Measurements from ENCODE around the gene C11orf21. TPM values are rescaled to one million over a fixed set of nuclear protein-coding genes. Genes with fewer than 3 reads are reported as not detected.

Gene C11orf21
- polyA plus RNA-seq, 1 donor (not counting 4 experiments of a cell fraction or from before 2014, with no cell fraction given): not detected

DNA sequence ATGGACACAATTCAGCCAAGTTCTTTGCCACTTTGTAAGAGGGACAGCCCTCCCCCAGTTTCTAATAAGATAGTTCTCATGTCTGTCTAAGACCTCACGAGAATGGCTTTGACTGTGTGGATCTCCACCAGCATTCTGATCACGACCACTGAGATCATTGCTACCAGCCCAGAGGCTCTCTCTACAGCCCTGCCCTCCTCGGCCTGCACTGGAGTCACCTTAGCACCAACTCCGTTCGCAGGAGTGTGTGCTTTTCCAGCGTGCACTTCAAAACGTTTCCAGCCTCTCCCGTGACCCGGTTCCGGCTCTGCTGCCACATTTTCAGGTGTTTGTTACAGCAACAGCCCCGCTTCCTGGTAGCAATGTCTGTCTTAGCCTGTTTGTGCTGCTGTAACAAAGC lies 26.3 kb upstream of the C11orf21 start:
- Histone ChIP-seq H3K9ac (ENCODE audit: control insufficient read depth, extremely low read depth, insufficient read depth, low read length) (no peak overlapping the region), H2AFZ (ENCODE audit: control insufficient read depth, low read length) (no peak overlapping the region), H3K4me1 (ENCODE audit: control insufficient read depth, extremely low read depth, insufficient read depth, low read length) (peaks cover 4% of the 10 kb centered on the region), H3K36me3 (ENCODE audit: control insufficient read depth in 2 of 2, extremely low read depth in 1 of 2, insufficient read depth in 2 of 2, low read length in 2 of 2) (no peaks in the 10 kb centered on the region), H3K27ac (ENCODE audit: control insufficient read depth, insufficient read depth, low read length) (no peak overlapping the region), H3K4me2 (ENCODE audit: control insufficient read depth, extremely low read depth, insufficient read depth, low read depth, low read length) (no peak overlapping the region), H4K20me1 (ENCODE audit: control insufficient read depth, extremely low read depth, insufficient read depth, low read length) (no peaks in the 10 kb centered on the region), H3K9me1 (ENCODE audit: control insufficient read depth, extremely low read depth, insufficient read depth, low read length) (no peaks in the 10 kb centered on the region), H3K79me2 (ENCODE audit: control insufficient read depth, insufficient read depth, low read length) (no peaks in the 10 kb centered on the region), H3K27me3 (ENCODE audit: control insufficient read depth, extremely low read depth, insufficient read depth, low read length) (no peaks in the 10 kb centered on the region), H3K9me3 (ENCODE audit: control insufficient read depth, low read depth, low read length) (peaks cover 4% of the 10 kb centered on the region), H3K4me3 (ENCODE audit: control insufficient read depth in 2 of 3, extremely low read depth in 1 of 3, insufficient read depth in 2 of 3, low read depth in 1 of 3, low read length in 3 of 3) (no peak overlapping the region)
- dilution Hi-C loops (cut with MboI; ENCODE audit: extremely low pct_ligation_motif_present, low sequenced_read_pairs): no loop called here
- no peak for FAIRE-seq
- DNase-seq (ENCODE audit: low read depth, low spot score): no peak
- TF ChIP-seq EZH2 (IDR thresholded peaks at IDR 0.05; ENCODE audit: low read length): no peak
- TF ChIP-seq, protein P1, sequence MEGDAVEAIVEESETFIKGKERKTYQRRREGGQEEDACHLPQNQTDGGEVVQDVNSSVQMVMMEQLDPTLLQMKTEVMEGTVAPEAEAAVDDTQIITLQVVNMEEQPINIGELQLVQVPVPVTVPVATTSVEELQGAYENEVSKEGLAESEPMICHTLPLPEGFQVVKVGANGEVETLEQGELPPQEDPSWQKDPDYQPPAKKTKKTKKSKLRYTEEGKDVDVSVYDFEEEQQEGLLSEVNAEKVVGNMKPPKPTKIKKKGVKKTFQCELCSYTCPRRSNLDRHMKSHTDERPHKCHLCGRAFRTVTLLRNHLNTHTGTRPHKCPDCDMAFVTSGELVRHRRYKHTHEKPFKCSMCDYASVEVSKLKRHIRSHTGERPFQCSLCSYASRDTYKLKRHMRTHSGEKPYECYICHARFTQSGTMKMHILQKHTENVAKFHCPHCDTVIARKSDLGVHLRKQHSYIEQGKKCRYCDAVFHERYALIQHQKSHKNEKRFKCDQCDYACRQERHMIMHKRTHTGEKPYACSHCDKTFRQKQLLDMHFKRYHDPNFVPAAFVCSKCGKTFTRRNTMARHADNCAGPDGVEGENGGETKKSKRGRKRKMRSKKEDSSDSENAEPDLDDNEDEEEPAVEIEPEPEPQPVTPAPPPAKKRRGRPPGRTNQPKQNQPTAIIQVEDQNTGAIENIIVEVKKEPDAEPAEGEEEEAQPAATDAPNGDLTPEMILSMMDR (optimal IDR thresholded peaks at IDR 0.05 in 1 of 3, IDR thresholded peaks at IDR 0.05 in 1 of 3, conservative IDR thresholded peaks at IDR 0.05 in 1 of 3; ENCODE audit: extremely low read depth in 1 of 3, insufficient read depth in 2 of 3, low read length in 3 of 3): no peak

DNA sequence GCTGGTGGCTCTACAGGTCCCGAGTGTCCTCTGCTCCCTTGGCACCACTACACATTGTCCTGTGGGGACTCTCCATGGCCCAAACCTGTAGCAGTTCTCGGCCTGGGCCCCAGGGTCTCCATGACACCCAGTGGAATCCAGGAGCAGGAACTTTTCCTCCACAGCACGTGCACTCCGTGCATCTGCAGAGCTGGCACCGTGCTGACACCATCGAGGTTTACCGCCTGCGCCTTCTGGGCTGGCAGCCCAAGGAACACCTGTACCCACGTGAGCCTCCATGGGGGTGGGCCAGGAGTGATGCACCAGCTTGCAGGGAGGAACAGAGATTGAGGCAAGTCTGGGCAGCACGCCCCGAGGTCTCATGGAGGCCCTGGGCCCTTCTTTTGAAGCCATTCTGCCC lies 25.3 kb upstream of the C11orf21 start:
- Histone ChIP-seq H3K9ac (ENCODE audit: control insufficient read depth, extremely low read depth, insufficient read depth, low read length) (no peak overlapping the region), H3K36me3 (ENCODE audit: control insufficient read depth in 2 of 2, extremely low read depth in 1 of 2, insufficient read depth in 2 of 2, low read length in 2 of 2) (no peaks in the 10 kb centered on the region), H3K4me3 (ENCODE audit: control insufficient read depth in 2 of 3, extremely low read depth in 1 of 3, insufficient read depth in 2 of 3, low read depth in 1 of 3, low read length in 3 of 3) (no peak overlapping the region), H2AFZ (ENCODE audit: control insufficient read depth, low read length) (no peak overlapping the region), H3K27me3 (ENCODE audit: control insufficient read depth, extremely low read depth, insufficient read depth, low read length) (no peaks in the 10 kb centered on the region), H3K4me2 (ENCODE audit: control insufficient read depth, extremely low read depth, insufficient read depth, low read depth, low read length) (no peak overlapping the region), H3K9me3 (ENCODE audit: control insufficient read depth, low read depth, low read length) (peaks cover 4% of the 10 kb centered on the region), H3K9me1 (ENCODE audit: control insufficient read depth, extremely low read depth, insufficient read depth, low read length) (no peaks in the 10 kb centered on the region), H3K4me1 (ENCODE audit: control insufficient read depth, extremely low read depth, insufficient read depth, low read length) (peaks cover 4% of the 10 kb centered on the region), H4K20me1 (ENCODE audit: control insufficient read depth, extremely low read depth, insufficient read depth, low read length) (no peaks in the 10 kb centered on the region), H3K27ac (ENCODE audit: control insufficient read depth, insufficient read depth, low read length) (no peak overlapping the region), H3K79me2 (ENCODE audit: control insufficient read depth, insufficient read depth, low read length) (no peaks in the 10 kb centered on the region)
- FAIRE-seq: no peak
- no peak for DNase-seq (ENCODE audit: low read depth, low spot score)
- dilution Hi-C loops (cut with MboI; ENCODE audit: extremely low pct_ligation_motif_present, low sequenced_read_pairs): no loop called here
- no peak for TF ChIP-seq EZH2 (IDR thresholded peaks at IDR 0.05; ENCODE audit: low read length)
- TF ChIP-seq, protein P1 (optimal IDR thresholded peaks at IDR 0.05 in 1 of 3, IDR thresholded peaks at IDR 0.05 in 1 of 3, conservative IDR thresholded peaks at IDR 0.05 in 1 of 3; ENCODE audit: extremely low read depth in 1 of 3, insufficient read depth in 2 of 3, low read length in 3 of 3): no peak
